ENCODE measurements around the gene CD300E.

GRCh38 chr17:74625661-74626060, 2.1 kb upstream of the CD300E start:
- no peak for TF ChIP-seq EZH2 (IDR thresholded peaks at IDR 0.05; ENCODE audit: low read length, missing control alignments)
- TF ChIP-seq, protein P1, sequence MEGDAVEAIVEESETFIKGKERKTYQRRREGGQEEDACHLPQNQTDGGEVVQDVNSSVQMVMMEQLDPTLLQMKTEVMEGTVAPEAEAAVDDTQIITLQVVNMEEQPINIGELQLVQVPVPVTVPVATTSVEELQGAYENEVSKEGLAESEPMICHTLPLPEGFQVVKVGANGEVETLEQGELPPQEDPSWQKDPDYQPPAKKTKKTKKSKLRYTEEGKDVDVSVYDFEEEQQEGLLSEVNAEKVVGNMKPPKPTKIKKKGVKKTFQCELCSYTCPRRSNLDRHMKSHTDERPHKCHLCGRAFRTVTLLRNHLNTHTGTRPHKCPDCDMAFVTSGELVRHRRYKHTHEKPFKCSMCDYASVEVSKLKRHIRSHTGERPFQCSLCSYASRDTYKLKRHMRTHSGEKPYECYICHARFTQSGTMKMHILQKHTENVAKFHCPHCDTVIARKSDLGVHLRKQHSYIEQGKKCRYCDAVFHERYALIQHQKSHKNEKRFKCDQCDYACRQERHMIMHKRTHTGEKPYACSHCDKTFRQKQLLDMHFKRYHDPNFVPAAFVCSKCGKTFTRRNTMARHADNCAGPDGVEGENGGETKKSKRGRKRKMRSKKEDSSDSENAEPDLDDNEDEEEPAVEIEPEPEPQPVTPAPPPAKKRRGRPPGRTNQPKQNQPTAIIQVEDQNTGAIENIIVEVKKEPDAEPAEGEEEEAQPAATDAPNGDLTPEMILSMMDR (conservative IDR thresholded peaks at IDR 0.05 in 1 of 2, IDR thresholded peaks at IDR 0.05 in 1 of 2; ENCODE audit: low read depth in 1 of 2, low read length in 2 of 2), result no peak

Data from fibroblast of lung (primary cell).